ENCODE data around the gene FOXJ3.

Gene FOXJ3

GRCh38 chr1:42145389-42145716 is 189.7 kb downstream of the FOXJ3 start:
- Histone ChIP-seq H3K36me3 (ENCODE audit: control insufficient read depth in 5 of 5, insufficient read depth in 5 of 5, low read length in 5 of 5) (no peaks in the 10 kb centered on the region), H3K27ac (ENCODE audit: low read depth, low read length) (no peak overlapping the region), H3K9me3 (ENCODE audit: control insufficient read depth in 5 of 5, low read length in 5 of 5) (no peaks in the 10 kb centered on the region), H3K4me3 (ENCODE audit: low read depth in 1 of 5, low read length in 5 of 5) (no peak overlapping the region), H3K27me3 (ENCODE audit: control insufficient read depth in 5 of 5, insufficient read depth in 4 of 5, low read length in 5 of 5) (peaks cover 9 to 38% (median 22%) of the 10 kb centered on the region in 5 donors), H3K4me1 (ENCODE audit: control insufficient read depth in 5 of 5, insufficient read depth in 5 of 5, low read length in 5 of 5) (peaks cover 3 to 19% (median 8%) of the 10 kb centered on the region in 5 donors), H3K9ac (ENCODE audit: low read length in 5 of 5) (no peak overlapping the region)

- H3K4me1 ChIP-seq (ENCODE audit: control insufficient read depth in 5 of 5, insufficient read depth in 5 of 5, low read length in 5 of 5) = peaks cover 3 to 19% (median 8%) of the 10 kb centered on the region in 5 donors
- peaks cover 9 to 38% (median 22%) of the 10 kb centered on the region in 5 donors for H3K27me3 ChIP-seq (ENCODE audit: control insufficient read depth in 5 of 5, insufficient read depth in 4 of 5, low read length in 5 of 5)
- no peak overlapping the region for H3K27ac ChIP-seq (ENCODE audit: low read depth, low read length)
Observed at GRCh38 chr1:42144711-42145388, 190.2 kb downstream of the FOXJ3 start.

GRCh38 chr1:42143896-42144710 is 190.9 kb downstream of the FOXJ3 start:
- no peak overlapping the region for H3K27ac ChIP-seq (ENCODE audit: low read depth, low read length)
- no peak overlapping the region for H3K4me3 ChIP-seq (ENCODE audit: low read depth in 1 of 5, low read length in 5 of 5)

More at GRCh38 chr1:42144711-42145388, 190.2 kb downstream of the FOXJ3 start:
- H3K4me3 ChIP-seq (ENCODE audit: low read depth in 1 of 5, low read length in 5 of 5) = no peak overlapping the region
- no peaks in the 10 kb centered on the region for H3K9me3 ChIP-seq (ENCODE audit: control insufficient read depth in 5 of 5, low read length in 5 of 5)
- no peaks in the 10 kb centered on the region for H3K36me3 ChIP-seq (ENCODE audit: control insufficient read depth in 5 of 5, insufficient read depth in 5 of 5, low read length in 5 of 5)
- H3K9ac ChIP-seq (ENCODE audit: low read length in 5 of 5) = no peak overlapping the region

GRCh38 chr1:42142894-42143675 is 191.9 kb downstream of the FOXJ3 start:
- Histone ChIP-seq H3K4me3 (ENCODE audit: low read depth in 1 of 5, low read length in 5 of 5) (no peak overlapping the region), H3K9me3 (ENCODE audit: control insufficient read depth in 5 of 5, low read length in 5 of 5) (no peaks in the 10 kb centered on the region), H3K4me1 (ENCODE audit: control insufficient read depth in 5 of 5, insufficient read depth in 5 of 5, low read length in 5 of 5) (peaks cover 3 to 19% (median 8%) of the 10 kb centered on the region in 5 donors), H3K27me3 (ENCODE audit: control insufficient read depth in 5 of 5, insufficient read depth in 4 of 5, low read length in 5 of 5) (peaks cover 9 to 38% (median 22%) of the 10 kb centered on the region in 5 donors), H3K27ac (ENCODE audit: low read depth, low read length) (no peak overlapping the region), H3K36me3 (ENCODE audit: control insufficient read depth in 5 of 5, insufficient read depth in 5 of 5, low read length in 5 of 5) (no peaks in the 10 kb centered on the region), H3K9ac (ENCODE audit: low read length in 5 of 5) (no peak overlapping the region)

More at GRCh38 chr1:42143896-42144710, 190.9 kb downstream of the FOXJ3 start:
- no peaks in the 10 kb centered on the region for H3K36me3 ChIP-seq (ENCODE audit: control insufficient read depth in 5 of 5, insufficient read depth in 5 of 5, low read length in 5 of 5)
- H3K4me1 ChIP-seq (ENCODE audit: control insufficient read depth in 5 of 5, insufficient read depth in 5 of 5, low read length in 5 of 5) = peaks cover 3 to 19% (median 8%) of the 10 kb centered on the region in 5 donors
- no peaks in the 10 kb centered on the region for H3K9me3 ChIP-seq (ENCODE audit: control insufficient read depth in 5 of 5, low read length in 5 of 5)
- no peak overlapping the region for H3K9ac ChIP-seq (ENCODE audit: low read length in 5 of 5)
- H3K27me3 ChIP-seq (ENCODE audit: control insufficient read depth in 5 of 5, insufficient read depth in 4 of 5, low read length in 5 of 5) = peaks cover 9 to 38% (median 22%) of the 10 kb centered on the region in 5 donors

GRCh38 chr1:42141978-42142377 is 193.1 kb downstream of the FOXJ3 start:
- no peaks in the 10 kb centered on the region for H3K36me3 ChIP-seq (ENCODE audit: control insufficient read depth in 5 of 5, insufficient read depth in 5 of 5, low read length in 5 of 5)
- peaks cover 9 to 37% (median 21%) of the 10 kb centered on the region in 5 donors for H3K27me3 ChIP-seq (ENCODE audit: control insufficient read depth in 5 of 5, insufficient read depth in 4 of 5, low read length in 5 of 5)
- no peaks in the 10 kb centered on the region for H3K9me3 ChIP-seq (ENCODE audit: control insufficient read depth in 5 of 5, low read length in 5 of 5)
- no peak overlapping the region for H3K9ac ChIP-seq (ENCODE audit: low read length in 5 of 5)
- H3K4me3 ChIP-seq (ENCODE audit: low read depth in 1 of 5, low read length in 5 of 5) = no peak overlapping the region
- peaks cover 3 to 15% (median 7%) of the 10 kb centered on the region in 5 donors for H3K4me1 ChIP-seq (ENCODE audit: control insufficient read depth in 5 of 5, insufficient read depth in 5 of 5, low read length in 5 of 5)
- H3K27ac ChIP-seq (ENCODE audit: low read depth, low read length) = no peak overlapping the region

GRCh38 chr1:42140191-42140590 is 194.8 kb downstream of the FOXJ3 start:
- Histone ChIP-seq H3K4me1 (ENCODE audit: control insufficient read depth in 5 of 5, insufficient read depth in 5 of 5, low read length in 5 of 5) (peaks cover 0 to 13% (median 6%) of the 10 kb centered on the region in 5 donors), H3K9me3 (ENCODE audit: control insufficient read depth in 5 of 5, low read length in 5 of 5) (no peaks in the 10 kb centered on the region), H3K4me3 (ENCODE audit: low read depth in 1 of 5, low read length in 5 of 5) (no peak overlapping the region), H3K36me3 (ENCODE audit: control insufficient read depth in 5 of 5, insufficient read depth in 5 of 5, low read length in 5 of 5) (no peaks in the 10 kb centered on the region), H3K27me3 (ENCODE audit: control insufficient read depth in 5 of 5, insufficient read depth in 4 of 5, low read length in 5 of 5) (peaks cover under 1 to 20% (median 8%) of the 10 kb centered on the region in 5 donors), H3K27ac (ENCODE audit: low read depth, low read length) (no peak overlapping the region), H3K9ac (ENCODE audit: low read length in 5 of 5) (no peak overlapping the region)

- no peak overlapping the region for H3K27ac ChIP-seq (ENCODE audit: low read depth, low read length)
- no peaks in the 10 kb centered on the region for H3K36me3 ChIP-seq (ENCODE audit: control insufficient read depth in 5 of 5, insufficient read depth in 5 of 5, low read length in 5 of 5)
- no peak overlapping the region for H3K4me3 ChIP-seq (ENCODE audit: low read depth in 1 of 5, low read length in 5 of 5)
- H3K27me3 ChIP-seq (ENCODE audit: control insufficient read depth in 5 of 5, insufficient read depth in 4 of 5, low read length in 5 of 5) = peaks cover 0 to 12% (median 3%) of the 10 kb centered on the region in 5 donors
- peaks cover 0 to 18% (median 9%) of the 10 kb centered on the region in 5 donors for H3K4me1 ChIP-seq (ENCODE audit: control insufficient read depth in 5 of 5, insufficient read depth in 5 of 5, low read length in 5 of 5)
- no peak overlapping the region for H3K9ac ChIP-seq (ENCODE audit: low read length in 5 of 5)
- no peaks in the 10 kb centered on the region for H3K9me3 ChIP-seq (ENCODE audit: control insufficient read depth in 5 of 5, low read length in 5 of 5)
Observed at GRCh38 chr1:42139444-42139843, 195.6 kb downstream of the FOXJ3 start.

- H3K36me3 ChIP-seq (ENCODE audit: control insufficient read depth in 5 of 5, insufficient read depth in 5 of 5, low read length in 5 of 5) = no peaks in the 10 kb centered on the region
- no peaks in the 10 kb centered on the region for H3K9me3 ChIP-seq (ENCODE audit: control insufficient read depth in 5 of 5, low read length in 5 of 5)
- no peak overlapping the region for H3K27ac ChIP-seq (ENCODE audit: low read depth, low read length)
- H3K9ac ChIP-seq (ENCODE audit: low read length in 5 of 5) = no peak overlapping the region
- peaks cover 0 to 12% (median 3%) of the 10 kb centered on the region in 5 donors for H3K27me3 ChIP-seq (ENCODE audit: control insufficient read depth in 5 of 5, insufficient read depth in 4 of 5, low read length in 5 of 5)
- H3K4me3 ChIP-seq (ENCODE audit: low read depth in 1 of 5, low read length in 5 of 5) = no peak overlapping the region
- H3K4me1 ChIP-seq (ENCODE audit: control insufficient read depth in 5 of 5, insufficient read depth in 5 of 5, low read length in 5 of 5) = peaks cover 0 to 18% (median 9%) of the 10 kb centered on the region in 5 donors
Observed at GRCh38 chr1:42138586-42138985, 196.4 kb downstream of the FOXJ3 start.

GRCh38 chr1:42137766-42138165 is 197.3 kb downstream of the FOXJ3 start:
- Histone ChIP-seq H3K27ac (ENCODE audit: low read depth, low read length) (no peak overlapping the region), H3K36me3 (ENCODE audit: control insufficient read depth in 5 of 5, insufficient read depth in 5 of 5, low read length in 5 of 5) (no peaks in the 10 kb centered on the region), H3K4me3 (ENCODE audit: low read depth in 1 of 5, low read length in 5 of 5) (no peak overlapping the region), H3K9me3 (ENCODE audit: control insufficient read depth in 5 of 5, low read length in 5 of 5) (no peaks in the 10 kb centered on the region), H3K27me3 (ENCODE audit: control insufficient read depth in 5 of 5, insufficient read depth in 4 of 5, low read length in 5 of 5) (peaks cover 0 to 6% (median 3%) of the 10 kb centered on the region in 5 donors), H3K4me1 (ENCODE audit: control insufficient read depth in 5 of 5, insufficient read depth in 5 of 5, low read length in 5 of 5) (peaks cover 0 to 18% (median 9%) of the 10 kb centered on the region in 5 donors), H3K9ac (ENCODE audit: low read length in 5 of 5) (no peak overlapping the region)

Data from subcutaneous abdominal adipose tissue (tissue), 5 donors.